ENCODE results near the gene SERPINE2.

- no peak for TF ChIP-seq CTCF (IDR thresholded peaks at IDR 0.05; ENCODE audit: low read depth, low read length, poor library complexity, severe bottlenecking)
- no peak for TF ChIP-seq EZH2phosphoT487 (IDR thresholded peaks at IDR 0.05; ENCODE audit: borderline replicate concordance, low read length)
Measured at GRCh38 chr2:223937535-223937934, 101.6 kb downstream of the SERPINE2 start.
